HCT116 (cell line): Measurements from ENCODE around the gene CA12. TPM values are rescaled to one million over a fixed set of nuclear protein-coding genes. Genes with fewer than 3 reads are reported as not detected.

Source experiments
- ATAC-seq: fragments of 200-7000 bp; cut with Tn5 transposase; 2 replicates; pipeline ENCODE4 v1.9.1; 2020; ENCODE audit warnings: mild to moderate bottlenecking, moderate library complexity
- BruUV-seq: library from RNA; stranded (reverse); fragments of 400-500 nt; replicated peaks from 2 replicates; lab custom pipeline; 2021; lab: Mats Ljungman, UMichigan
- CTCF ChIA-PET: fragments of 300-600 bp; sonication (Branson Sonifier 250); formaldehyde crosslinking; loops from one replicate; lab custom pipeline; 2021; ENCODE audit warnings: antibody characterized with exemption; lab: Charles Lee
- POLR2A ChIA-PET: fragments of 300-600, 350-600 bp; sonication (Branson Sonifier 250); formaldehyde crosslinking; loops from one replicate; lab custom pipeline; 2021; ENCODE audit warnings: antibody characterized with exemption; lab: Charles Lee
- RAD21 ChIA-PET, 2 experiments: fragments of 300-600 bp; sonication (Branson Sonifier 250); formaldehyde crosslinking; loops; one replicate each; lab custom pipeline; 2023; ENCODE audit warnings: low total read pairs in 2 of 2; ENCODE audit not compliant: uncharacterized antibody in 2 of 2, unreplicated experiment in 2 of 2, low non-redundant PET in 1 of 2; lab: Charles Lee
- DNase-seq: peaks from one replicate; pipeline ENCODE4 v3.0.0-alpha.2; 2010; ENCODE audit warnings: low read depth, low spot score
- H2AFZ ChIP-seq: fragments of 200-600 bp; shearing (Covaris generic), sonication (generic); 2 replicates; pipeline ENCODE4 v1.6.1; 2017; ENCODE audit warnings: low read depth, mixed run types, mixed read lengths, antibody characterized with exemption, low read length; ENCODE audit not compliant: poor library complexity, severe bottlenecking
- H3K27ac ChIP-seq: 2 replicates; pipeline ENCODE4 v1.5.1; 2012; ENCODE audit warnings: low read depth, low read length
- H3K27me3 ChIP-seq: fragments of 200-600 bp; sonication (generic); 2 replicates; pipeline ENCODE4 v1.6.1; 2016; ENCODE audit warnings: mixed run types, low read length, mixed read lengths; ENCODE audit not compliant: insufficient read depth
- H3K36me3 ChIP-seq, 2 experiments: fragments of 200-500 bp in 1 of 2; fragments of 200-600 bp in 1 of 2; sonication (Bioruptor generic) in 1 of 2; sonication (generic) in 1 of 2; 2 replicates each; pipeline versions ENCODE4 v1.5.1 to v1.6.1; 2014 to 2016; ENCODE audit warnings: low read length in 2 of 2, inconsistent platforms in 1 of 2, mixed read lengths in 1 of 2, mixed run types in 1 of 2; ENCODE audit not compliant: insufficient read depth in 2 of 2, control insufficient read depth in 1 of 2
- H3K4me1 ChIP-seq, 2 experiments: fragments of 200-600 bp in 1 of 2; sonication (generic) in 1 of 2; 2 replicates each; pipeline versions ENCODE4 v1.5.1 to v1.6.1; 2012 to 2017; ENCODE audit warnings: low read length in 2 of 2, inconsistent platforms in 1 of 2, mild to moderate bottlenecking in 1 of 2, mixed read lengths in 1 of 2, mixed run types in 1 of 2, moderate library complexity in 1 of 2; ENCODE audit not compliant: insufficient read depth in 2 of 2, control insufficient read depth in 1 of 2
- H3K4me2 ChIP-seq: fragments of 200-600 bp; sonication (generic); 2 replicates; pipeline ENCODE4 v1.6.1; 2017; ENCODE audit warnings: mixed run types, low read length, mixed read lengths
- H3K4me3 ChIP-seq, 2 experiments: fragments of 200-600 bp in 1 of 2; sonication (generic) in 1 of 2; replicated peaks in 1 of 2; 2 replicates each; pipeline ENCODE4 v1.5.1; 2011 to 2016; ENCODE audit warnings: low read length in 2 of 2, control low read depth in 1 of 2, low read depth in 1 of 2, mild to moderate bottlenecking in 1 of 2, mixed read lengths in 1 of 2, mixed run types in 1 of 2
- H3K79me2 ChIP-seq: fragments of 200-600 bp; sonication (generic); 2 replicates; pipeline ENCODE4 v1.6.1; 2017; ENCODE audit warnings: mild to moderate bottlenecking, mixed run types, low read length, moderate library complexity, mixed read lengths; ENCODE audit not compliant: insufficient read depth
- H3K9ac ChIP-seq: fragments of 200-600 bp; sonication (generic); 2 replicates; pipeline ENCODE4 v1.6.1; 2016; ENCODE audit warnings: low read length, mixed read lengths
- H3K9me2 ChIP-seq: fragments of 200-600 bp; sonication (generic), shearing (Covaris generic); 2 replicates; pipeline ENCODE4 v1.6.1; 2017; ENCODE audit warnings: mixed run types, mild to moderate bottlenecking, moderate library complexity; ENCODE audit not compliant: insufficient read depth
- H3K9me3 ChIP-seq, 2 experiments: fragments of 200-500 bp in 1 of 2; fragments of 200-600 bp in 1 of 2; sonication (Bioruptor generic) in 1 of 2; sonication (generic) in 1 of 2; 2 replicates each; pipeline ENCODE4 v1.6.1; 2014 to 2017; ENCODE audit warnings: low read length in 2 of 2, mixed read lengths in 2 of 2, inconsistent platforms in 1 of 2, low read depth in 1 of 2, mild to moderate bottlenecking in 1 of 2, mixed run types in 1 of 2, moderate library complexity in 1 of 2; ENCODE audit not compliant: control insufficient read depth in 1 of 2, insufficient read depth in 1 of 2
- H4K20me1 ChIP-seq: fragments of 200-600 bp; sonication (generic), shearing (Covaris generic); 2 replicates; pipeline ENCODE4 v1.6.1; 2017; ENCODE audit warnings: mixed run types, mild to moderate bottlenecking, moderate library complexity; ENCODE audit not compliant: insufficient read depth
- CBX3 ChIP-seq: IDR thresholded peaks from 2 replicates; pipeline ENCODE4 v1.6.1; 2012; ENCODE audit warnings: low read depth
- CEBPB ChIP-seq: IDR thresholded peaks from 2 replicates; pipeline ENCODE4 v1.6.1; 2012; ENCODE audit warnings: low read depth
- EGR1 ChIP-seq: IDR thresholded peaks from 2 replicates; pipeline ENCODE4 v1.6.1; 2012; ENCODE audit warnings: low read depth
- EZH2 ChIP-seq: fragments of 200-600 bp; sonication (generic); IDR thresholded peaks from 2 replicates; pipeline ENCODE4 v1.6.1; 2017; ENCODE audit warnings: antibody characterized with exemption, mixed run types
- EZH2phosphoT487 ChIP-seq: fragments of 200-600 bp; IDR thresholded peaks from 2 replicates; pipeline ENCODE4 v1.6.1; 2018; ENCODE audit warnings: antibody characterized with exemption, borderline replicate concordance
- JUND ChIP-seq: IDR thresholded peaks from 2 replicates; pipeline ENCODE4 v1.6.1; 2012
- POLR2A ChIP-seq: IDR thresholded peaks from 2 replicates; pipeline ENCODE4 v1.7.0; 2011; ENCODE audit warnings: borderline replicate concordance; ENCODE audit not compliant: insufficient read depth, insufficient read length; ENCODE audit errors: extremely low read depth
- POLR2AphosphoS5 ChIP-seq: IDR thresholded peaks from 2 replicates; pipeline ENCODE4 v1.6.1; 2011; ENCODE audit warnings: mild to moderate bottlenecking, low read depth, low read length, moderate library complexity
- RAD21 ChIP-seq: IDR thresholded peaks from 2 replicates; pipeline ENCODE4 v1.6.1; 2012; ENCODE audit warnings: low read depth, mild to moderate bottlenecking
- SIN3A ChIP-seq: IDR thresholded peaks from 2 replicates; pipeline ENCODE4 v1.6.1; 2012; ENCODE audit warnings: low read depth
- SP1 ChIP-seq: IDR thresholded peaks from 2 replicates; pipeline ENCODE4 v1.6.1; 2012; ENCODE audit warnings: low read depth
- SRF ChIP-seq: IDR thresholded peaks from 2 replicates; pipeline ENCODE4 v1.6.1; 2012; ENCODE audit warnings: low read depth
- TCF7L2 ChIP-seq: IDR thresholded peaks from 2 replicates; pipeline ENCODE4 v1.7.0; 2011; ENCODE audit warnings: borderline replicate concordance, inconsistent platforms; ENCODE audit not compliant: insufficient read depth, insufficient read length; ENCODE audit errors: extremely low read depth
- YY1 ChIP-seq: IDR thresholded peaks from 2 replicates; pipeline ENCODE4 v1.6.1; 2011; ENCODE audit warnings: low read length, low read depth, moderate library complexity, mild to moderate bottlenecking; ENCODE audit not compliant: insufficient replicate concordance; ENCODE audit errors: extremely low read depth
- ZFX ChIP-seq: fragments of 450-650 bp; IDR thresholded peaks from 2 replicates; pipeline ENCODE4 v1.6.1; 2017
- intact Hi-C: fragments of 100-400 bp; cut with micrococcal nuclease; formaldehyde crosslinking; loops from 2 replicates; pipeline ENCODE4 v1.10.0; 2022
- total RNA-seq: library from RNA; stranded (reverse); gene quantifications from one replicate; pipeline ENCODE4 v1.2.1, GENCODE V29; 2021; ENCODE audit not compliant: unreplicated experiment
- TF ChIP-seq, protein P1 (sequence below), 3 experiments: fragments of 200-600 bp in 1 of 3; sonication (generic) in 1 of 3; IDR thresholded peaks in 2 of 3; conservative IDR thresholded peaks in 1 of 3; 2 replicates each; pipeline ENCODE4 v1.5.1; 2012 to 2017; ENCODE audit warnings: low read depth in 2 of 3, low read length in 2 of 3, antibody characterized with exemption in 1 of 3, borderline replicate concordance in 1 of 3, control low read depth in 1 of 3, mild to moderate bottlenecking in 1 of 3, mixed read lengths in 1 of 3, mixed run types in 1 of 3, moderate library complexity in 1 of 3; ENCODE audit not compliant: insufficient read depth in 1 of 3
- TF ChIP-seq, protein P2 (sequence below): IDR thresholded peaks from 2 replicates; pipeline ENCODE4 v1.6.1; 2011; ENCODE audit warnings: mild to moderate bottlenecking, low read length, moderate library complexity; ENCODE audit not compliant: insufficient replicate concordance; ENCODE audit errors: extremely low read depth

The CA12 gene
- total RNA-seq, 1 experiment from 2014 or later, result 1.8 TPM

DNA sequence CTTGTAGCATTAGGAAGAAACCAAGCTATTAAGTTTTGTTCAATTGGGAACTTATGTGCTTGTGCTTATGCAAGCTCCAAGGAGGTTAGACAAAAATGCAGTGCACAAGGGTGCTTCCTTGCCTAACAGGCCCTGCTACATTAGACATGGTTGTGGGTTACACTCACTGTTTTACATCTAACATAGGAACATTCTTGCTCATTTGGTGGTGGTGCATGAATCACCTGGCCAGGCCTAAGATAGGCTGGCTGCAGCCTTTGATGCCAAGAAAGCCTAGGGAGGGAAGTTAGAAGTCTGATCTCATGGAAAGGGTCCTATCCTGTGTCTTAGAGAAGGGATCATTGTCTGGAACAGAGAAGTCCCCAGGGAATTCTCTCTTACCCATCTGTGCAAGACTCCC, 43.5 kb downstream of the CA12 start:
- CTCF ChIA-PET, result no interaction called here
- ATAC-seq (no peak), DNase-seq (no peak)
- Histone ChIP-seq H3K9me3 (no peaks in the 10 kb centered on the region), H3K4me2 (no peak overlapping the region), H3K9ac (no peak overlapping the region), H3K79me2 (no peaks in the 10 kb centered on the region), H3K9me2 (no peaks in the 10 kb centered on the region), H2AFZ (no peak overlapping the region), H4K20me1 (no peaks in the 10 kb centered on the region), H3K36me3 (no peaks in the 10 kb centered on the region), H3K4me1 (no peaks in the 10 kb centered on the region), H3K27ac (no peak overlapping the region), H3K4me3 (no peak overlapping the region), H3K27me3 (no peaks in the 10 kb centered on the region)
- RAD21 ChIA-PET, result no interaction called here
- no TSS peak for BruUV-seq
- no peak for TF ChIP-seq JUND
- TF ChIP-seq SP1, result no peak
- TF ChIP-seq RAD21, result no peak
- TF ChIP-seq YY1, result no peak
- TF ChIP-seq ZFX, result no peak
- no peak for TF ChIP-seq EZH2phosphoT487
- no peak for TF ChIP-seq SIN3A
- no peak for TF ChIP-seq CEBPB
- no peak for TF ChIP-seq EZH2
- TF ChIP-seq SRF, result no peak
- TF ChIP-seq EGR1, result no peak
- no peak for TF ChIP-seq POLR2A
- TF ChIP-seq, protein P1, sequence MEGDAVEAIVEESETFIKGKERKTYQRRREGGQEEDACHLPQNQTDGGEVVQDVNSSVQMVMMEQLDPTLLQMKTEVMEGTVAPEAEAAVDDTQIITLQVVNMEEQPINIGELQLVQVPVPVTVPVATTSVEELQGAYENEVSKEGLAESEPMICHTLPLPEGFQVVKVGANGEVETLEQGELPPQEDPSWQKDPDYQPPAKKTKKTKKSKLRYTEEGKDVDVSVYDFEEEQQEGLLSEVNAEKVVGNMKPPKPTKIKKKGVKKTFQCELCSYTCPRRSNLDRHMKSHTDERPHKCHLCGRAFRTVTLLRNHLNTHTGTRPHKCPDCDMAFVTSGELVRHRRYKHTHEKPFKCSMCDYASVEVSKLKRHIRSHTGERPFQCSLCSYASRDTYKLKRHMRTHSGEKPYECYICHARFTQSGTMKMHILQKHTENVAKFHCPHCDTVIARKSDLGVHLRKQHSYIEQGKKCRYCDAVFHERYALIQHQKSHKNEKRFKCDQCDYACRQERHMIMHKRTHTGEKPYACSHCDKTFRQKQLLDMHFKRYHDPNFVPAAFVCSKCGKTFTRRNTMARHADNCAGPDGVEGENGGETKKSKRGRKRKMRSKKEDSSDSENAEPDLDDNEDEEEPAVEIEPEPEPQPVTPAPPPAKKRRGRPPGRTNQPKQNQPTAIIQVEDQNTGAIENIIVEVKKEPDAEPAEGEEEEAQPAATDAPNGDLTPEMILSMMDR (IDR thresholded peaks at IDR 0.05 in 2 of 3, conservative IDR thresholded peaks at IDR 0.05 in 1 of 3; ENCODE audit: borderline replicate concordance in 1 of 3, insufficient read depth in 1 of 3, low read depth in 2 of 3, low read length in 2 of 3), result no peak
- TF ChIP-seq CBX3, result no peak
- TF ChIP-seq, protein P2, sequence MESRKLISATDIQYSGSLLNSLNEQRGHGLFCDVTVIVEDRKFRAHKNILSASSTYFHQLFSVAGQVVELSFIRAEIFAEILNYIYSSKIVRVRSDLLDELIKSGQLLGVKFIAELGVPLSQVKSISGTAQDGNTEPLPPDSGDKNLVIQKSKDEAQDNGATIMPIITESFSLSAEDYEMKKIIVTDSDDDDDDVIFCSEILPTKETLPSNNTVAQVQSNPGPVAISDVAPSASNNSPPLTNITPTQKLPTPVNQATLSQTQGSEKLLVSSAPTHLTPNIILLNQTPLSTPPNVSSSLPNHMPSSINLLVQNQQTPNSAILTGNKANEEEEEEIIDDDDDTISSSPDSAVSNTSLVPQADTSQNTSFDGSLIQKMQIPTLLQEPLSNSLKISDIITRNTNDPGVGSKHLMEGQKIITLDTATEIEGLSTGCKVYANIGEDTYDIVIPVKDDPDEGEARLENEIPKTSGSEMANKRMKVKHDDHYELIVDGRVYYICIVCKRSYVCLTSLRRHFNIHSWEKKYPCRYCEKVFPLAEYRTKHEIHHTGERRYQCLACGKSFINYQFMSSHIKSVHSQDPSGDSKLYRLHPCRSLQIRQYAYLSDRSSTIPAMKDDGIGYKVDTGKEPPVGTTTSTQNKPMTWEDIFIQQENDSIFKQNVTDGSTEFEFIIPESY, result no peak
- no peak for TF ChIP-seq TCF7L2
- no peak for TF ChIP-seq POLR2AphosphoS5
- POLR2A ChIA-PET, result no interaction called here
- intact Hi-C loops, result no loop called here
